ENCODE results near the gene PROCA1. TPM values are rescaled to one million over a fixed set of nuclear protein-coding genes. Genes with fewer than 3 reads are reported as not detected.

Gene PROCA1
- polyA plus RNA-seq, 3 donors: 0.31 to 8.9 (median 0.78) TPM

DNA sequence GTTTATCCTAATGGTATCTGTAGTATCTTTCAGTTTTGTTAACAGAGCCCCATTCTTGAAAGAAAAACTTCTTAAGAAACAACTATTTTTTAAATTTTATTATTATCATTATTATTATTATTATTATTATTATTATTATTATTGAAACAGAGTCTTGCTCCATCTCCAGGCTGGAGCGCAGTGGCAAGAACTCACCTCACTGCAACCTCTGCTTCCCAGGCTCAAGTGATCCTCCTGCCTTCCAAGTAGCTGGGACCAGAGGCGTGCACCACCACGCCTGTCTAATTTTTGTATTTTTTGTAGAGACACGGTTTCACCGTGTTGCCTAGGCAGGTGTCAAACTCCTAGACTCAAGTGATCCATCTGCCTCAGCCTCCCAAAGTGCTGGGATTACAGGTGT is 26.3 kb downstream of the PROCA1 start:
- Mint-ChIP-seq H3K27me3 (ENCODE audit: low read depth in 3 of 3) (no peaks in the 10 kb centered on the region), H3K4me3 (no peak overlapping the region), H3K4me1 (no peaks in the 10 kb centered on the region), H3K27ac (peak overlapping the region in 1 of 7 donors; percentile 48), H3K9me3 (no peaks in the 10 kb centered on the region), H3K36me3 (peaks cover 94 to 99% of the 10 kb centered on the region in 2 donors)
- Histone ChIP-seq H3K4me3 (replicated peaks in 1 of 3; ENCODE audit: low read depth in 2 of 3, low read length in 3 of 3) (no peak overlapping the region), H3K27ac (ENCODE audit: low read depth in 1 of 2, low read length in 2 of 2) (no peak overlapping the region), H3K9me3 (replicated peaks in 1 of 2; ENCODE audit: control insufficient read depth in 1 of 2, insufficient read depth in 1 of 2, low read length in 2 of 2) (no peaks in the 10 kb centered on the region), H3K4me1 (ENCODE audit: control insufficient read depth in 1 of 2, insufficient read depth in 2 of 2, low read length in 2 of 2) (no peaks in the 10 kb centered on the region), H3K9ac (ENCODE audit: insufficient read depth, low read length, poor library complexity, severe bottlenecking) (no peak overlapping the region), H3K4me2 (replicated peaks; ENCODE audit: extremely low read depth, low read length, poor library complexity, severe bottlenecking) (no peak overlapping the region), H3K36me3 (replicated peaks in 1 of 2; ENCODE audit: control insufficient read depth in 1 of 2, insufficient read depth in 2 of 2, low read length in 2 of 2) (peaks cover 99% of the 10 kb centered on the region in 2 donors), H4K20me1 (ENCODE audit: insufficient read depth, low read length) (no peaks in the 10 kb centered on the region), H2AFZ (ENCODE audit: insufficient read depth, low read depth, low read length, poor library complexity, severe bottlenecking) (no peak overlapping the region), H3K79me2 (ENCODE audit: insufficient read depth, low read length) (no peaks in the 10 kb centered on the region), H3K27me3 (ENCODE audit: control insufficient read depth in 2 of 2, insufficient read depth in 2 of 2, low read length in 2 of 2) (no peaks in the 10 kb centered on the region)
- DNase-seq: no peak
- TF ChIP-seq, protein P1, sequence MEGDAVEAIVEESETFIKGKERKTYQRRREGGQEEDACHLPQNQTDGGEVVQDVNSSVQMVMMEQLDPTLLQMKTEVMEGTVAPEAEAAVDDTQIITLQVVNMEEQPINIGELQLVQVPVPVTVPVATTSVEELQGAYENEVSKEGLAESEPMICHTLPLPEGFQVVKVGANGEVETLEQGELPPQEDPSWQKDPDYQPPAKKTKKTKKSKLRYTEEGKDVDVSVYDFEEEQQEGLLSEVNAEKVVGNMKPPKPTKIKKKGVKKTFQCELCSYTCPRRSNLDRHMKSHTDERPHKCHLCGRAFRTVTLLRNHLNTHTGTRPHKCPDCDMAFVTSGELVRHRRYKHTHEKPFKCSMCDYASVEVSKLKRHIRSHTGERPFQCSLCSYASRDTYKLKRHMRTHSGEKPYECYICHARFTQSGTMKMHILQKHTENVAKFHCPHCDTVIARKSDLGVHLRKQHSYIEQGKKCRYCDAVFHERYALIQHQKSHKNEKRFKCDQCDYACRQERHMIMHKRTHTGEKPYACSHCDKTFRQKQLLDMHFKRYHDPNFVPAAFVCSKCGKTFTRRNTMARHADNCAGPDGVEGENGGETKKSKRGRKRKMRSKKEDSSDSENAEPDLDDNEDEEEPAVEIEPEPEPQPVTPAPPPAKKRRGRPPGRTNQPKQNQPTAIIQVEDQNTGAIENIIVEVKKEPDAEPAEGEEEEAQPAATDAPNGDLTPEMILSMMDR (IDR thresholded peaks at IDR 0.05): no peak
- 100% methylated on average over 2 of the region's 5 CpGs for WGBS (ENCODE audit: insufficient coverage)
- intact Hi-C loops (cut with micrococcal nuclease): no loop called here

DNA sequence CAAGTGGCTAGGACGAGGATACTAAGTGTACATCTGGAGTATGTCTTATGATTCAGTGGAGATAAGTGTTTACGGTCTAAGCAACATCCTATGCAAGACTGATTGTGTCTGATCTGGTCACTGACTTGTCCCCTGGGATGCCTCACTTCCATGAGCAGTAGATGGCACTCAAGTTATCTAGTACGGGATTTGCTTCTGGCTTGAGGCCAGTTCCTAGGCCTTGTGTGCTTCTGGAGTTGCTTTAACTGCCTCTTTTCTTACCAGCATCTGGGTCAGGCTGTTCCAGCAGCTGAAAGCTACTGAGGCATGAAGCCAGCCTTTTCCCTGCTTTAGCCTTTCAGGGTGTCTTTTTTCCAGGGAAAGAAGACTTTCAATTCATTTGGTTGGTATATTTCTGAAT is 26.7 kb downstream of the PROCA1 start:
- no peaks in the 10 kb centered on the region for H3K9me3 ChIP-seq (replicated peaks in 1 of 2; ENCODE audit: control insufficient read depth in 1 of 2, insufficient read depth in 1 of 2, low read length in 2 of 2)
- H3K4me3 ChIP-seq (replicated peaks in 1 of 3; ENCODE audit: low read depth in 2 of 3, low read length in 3 of 3): no peak overlapping the region
- no peaks in the 10 kb centered on the region for H4K20me1 ChIP-seq (ENCODE audit: insufficient read depth, low read length)
- H3K4me2 ChIP-seq (replicated peaks; ENCODE audit: extremely low read depth, low read length, poor library complexity, severe bottlenecking): no peak overlapping the region
- DNase-seq: no peak
- H3K27me3 ChIP-seq (ENCODE audit: control insufficient read depth in 2 of 2, insufficient read depth in 2 of 2, low read length in 2 of 2): no peaks in the 10 kb centered on the region
- Mint-ChIP-seq H3K36me3 (peaks cover 90 to 99% of the 10 kb centered on the region in 2 donors), H3K9me3 (no peaks in the 10 kb centered on the region), H3K4me3 (no peak overlapping the region), H3K27me3 (ENCODE audit: low read depth in 3 of 3) (no peaks in the 10 kb centered on the region), H3K4me1 (no peaks in the 10 kb centered on the region), H3K27ac (no peak overlapping the region)
- H3K9ac ChIP-seq (ENCODE audit: insufficient read depth, low read length, poor library complexity, severe bottlenecking): no peak overlapping the region
- H3K4me1 ChIP-seq (ENCODE audit: control insufficient read depth in 1 of 2, insufficient read depth in 2 of 2, low read length in 2 of 2): no peaks in the 10 kb centered on the region
- no peaks in the 10 kb centered on the region for H3K79me2 ChIP-seq (ENCODE audit: insufficient read depth, low read length)
- H3K36me3 ChIP-seq (replicated peaks in 1 of 2; ENCODE audit: control insufficient read depth in 1 of 2, insufficient read depth in 2 of 2, low read length in 2 of 2): peaks cover 98 to 99% of the 10 kb centered on the region in 2 donors
- TF ChIP-seq, protein P1 (IDR thresholded peaks at IDR 0.05): no peak
- intact Hi-C loops (cut with micrococcal nuclease): no loop called here
- WGBS (ENCODE audit: insufficient coverage): 83% methylated on average over 3 of the region's 3 CpGs
- H3K27ac ChIP-seq (ENCODE audit: low read depth in 1 of 2, low read length in 2 of 2): no peak overlapping the region
- H2AFZ ChIP-seq (ENCODE audit: insufficient read depth, low read depth, low read length, poor library complexity, severe bottlenecking): no peak overlapping the region

Measured in CD14-positive monocyte (primary cell).